Upper lobe of left lung (tissue), 6 donors: ENCODE results near the gene RAB3GAP1. TPM values are rescaled to one million over a fixed set of nuclear protein-coding genes. Genes with fewer than 3 reads are reported as not detected.

Experiments used
- ATAC-seq, 2 donors: fragments of 200-7000 bp; cut with Tn5 transposase; one replicate each; pipeline ENCODE4 v1.9.1; 2022; ENCODE audit warnings: mild to moderate bottlenecking in 2 of 2, moderate library complexity in 2 of 2; ENCODE audit not compliant: low FRiP score in 2 of 2
- DNase-seq, 2 donors: peaks; one replicate each; pipeline ENCODE4 v3.0.0-alpha.2; 2019 to 2020
- H3K27ac ChIP-seq, 4 donors: fragments of 200-600 bp; sonication (generic); one replicate each; pipeline ENCODE4 v1.5.1; 2016 to 2019
- H3K27me3 ChIP-seq, 4 donors: fragments of 200-600 bp; sonication (generic); one replicate each; pipeline ENCODE4 v1.5.1; 2017 to 2019
- H3K36me3 ChIP-seq, 4 donors: fragments of 200-600 bp; sonication (generic); one replicate each; pipeline ENCODE4 v1.5.1; 2016 to 2019
- H3K4me1 ChIP-seq, 4 donors: fragments of 200-600 bp; sonication (generic); one replicate each; pipeline ENCODE4 v1.5.1; 2018 to 2019
- H3K4me3 ChIP-seq, 4 donors: fragments of 200-600 bp; sonication (generic); one replicate each; pipeline ENCODE4 v1.5.1; 2017 to 2019; ENCODE audit warnings: mild to moderate bottlenecking in 2 of 4, moderate library complexity in 1 of 4
- H3K9me3 ChIP-seq, 4 donors: fragments of 200-600 bp; sonication (generic); one replicate each; pipeline ENCODE4 v1.5.1; 2018 to 2019
- CTCF ChIP-seq, 6 experiments: fragments of 450-650 bp in 4 of 6; fragments of 200-600 bp in 2 of 6; sonication (generic) in 2 of 6; IDR thresholded peaks; one replicate each; pipeline ENCODE4 v1.5.1; 2016 to 2019; ENCODE audit warnings: antibody characterized with exemption in 6 of 6
- EP300 ChIP-seq, 4 donors: sonication (generic); formaldehyde crosslinking; IDR thresholded peaks; one replicate each; pipeline ENCODE4 v1.5.1; 2017; ENCODE audit warnings: antibody characterized with exemption in 4 of 4, control low read depth in 2 of 4
- POLR2A ChIP-seq, 4 donors: fragments of 450-650 bp; IDR thresholded peaks; one replicate each; pipeline ENCODE4 v1.5.1; 2016 to 2017; ENCODE audit warnings: antibody characterized with exemption in 4 of 4, mild to moderate bottlenecking in 2 of 4
- POLR2AphosphoS5 ChIP-seq, 2 donors: sonication (generic); formaldehyde crosslinking; IDR thresholded peaks; one replicate each; pipeline ENCODE4 v1.5.1; 2017; ENCODE audit warnings: antibody characterized with exemption in 2 of 2
- WGBS, 2 donors: methylation state at CpG; one replicate each; pipeline ENCODE4 v1.1.5; 2017 to 2018; 5-methylcytosine and 5-hydroxymethylcytosine counted together
- total RNA-seq, 6 donors: library from RNA; depleted of rRNA in 4 of 6; stranded (reverse); fragments of >200 nt in 4 of 6; gene quantifications; one replicate each; pipeline versions ENCODE4 v1.1.0 to v1.2.1, GENCODE V29; 2016 to 2021
- donor health status: DM: no; HTN: no; CAD: no; lungs with moderate emphysema.
- donor health status: DM: no; HTN: yes; CAD: no; lungs with severe emphysema.

RAB3GAP1 gene
- total RNA-seq, 6 donors from 2014 or later = 30.9 to 51.0 (median 36.0) TPM

GRCh38 chr2:135130751-135131150 is 78.7 kb downstream of the RAB3GAP1 start:
- ATAC-seq (no peak), DNase-seq (no peak)
- Histone ChIP-seq H3K36me3 (peaks cover 4 to 89% (median 47%) of the 10 kb centered on the region in 4 donors), H3K4me3 (no peak overlapping the region), H3K27ac (no peak overlapping the region), H3K9me3 (no peaks in the 10 kb centered on the region), H3K27me3 (no peaks in the 10 kb centered on the region), H3K4me1 (no peaks in the 10 kb centered on the region)
- 92 to 95% methylated on average over 2 of the region's 2 CpGs for WGBS, 2 donors
- TF ChIP-seq CTCF (IDR thresholded peaks at IDR 0.05) = no peak

GRCh38 chr2:135132314-135132713 is 80.2 kb downstream of the RAB3GAP1 start:
- Histone ChIP-seq H3K36me3 (peaks cover 8 to 90% (median 45%) of the 10 kb centered on the region in 4 donors), H3K4me1 (no peaks in the 10 kb centered on the region), H3K9me3 (no peaks in the 10 kb centered on the region), H3K4me3 (no peak overlapping the region), H3K27me3 (no peaks in the 10 kb centered on the region), H3K27ac (no peak overlapping the region)
- no peak for TF ChIP-seq EP300 (IDR thresholded peaks at IDR 0.05)
- no peak for TF ChIP-seq POLR2A (IDR thresholded peaks at IDR 0.05)
- no peak for TF ChIP-seq CTCF (IDR thresholded peaks at IDR 0.05)
- TF ChIP-seq POLR2AphosphoS5 (IDR thresholded peaks at IDR 0.05) = no peak
- ATAC-seq = no peak
- no peak for DNase-seq
- 91 to 93% methylated on average over 1 of the region's 1 CpG for WGBS, 2 donors

- H3K27ac ChIP-seq = no peak overlapping the region
- TF ChIP-seq POLR2AphosphoS5 (IDR thresholded peaks at IDR 0.05) (no peak), EP300 (IDR thresholded peaks at IDR 0.05) (no peak), CTCF (IDR thresholded peaks at IDR 0.05) (no peak), POLR2A (IDR thresholded peaks at IDR 0.05) (no peak)
- H3K27me3 ChIP-seq = no peaks in the 10 kb centered on the region
- DNase-seq (no peak), ATAC-seq (no peak)
- H3K36me3 ChIP-seq = peaks cover 5 to 72% (median 30%) of the 10 kb centered on the region in 4 donors
- H3K4me3 ChIP-seq = no peak overlapping the region
- H3K4me1 ChIP-seq = no peaks in the 10 kb centered on the region
- peaks cover 0 to 16% (median 2%) of the 10 kb centered on the region in 4 donors for H3K9me3 ChIP-seq
Measured at GRCh38 chr2:135140606-135141005, 88.5 kb downstream of the RAB3GAP1 start.

- no peak for TF ChIP-seq CTCF (IDR thresholded peaks at IDR 0.05)
- TF ChIP-seq POLR2A (IDR thresholded peaks at IDR 0.05) = no peak
- no peak for TF ChIP-seq POLR2AphosphoS5 (IDR thresholded peaks at IDR 0.05)
- no peak for TF ChIP-seq EP300 (IDR thresholded peaks at IDR 0.05)
- WGBS, 2 donors = 95 to 100% methylated on average over 1 of the region's 1 CpG
- no peak overlapping the region for H3K4me3 ChIP-seq
- H3K36me3 ChIP-seq = peaks cover 0 to 59% (median 18%) of the 10 kb centered on the region in 4 donors
- peaks cover 0 to 16% (median 2%) of the 10 kb centered on the region in 4 donors for H3K9me3 ChIP-seq
- ATAC-seq (no peak), DNase-seq (no peak)
- H3K27me3 ChIP-seq = no peaks in the 10 kb centered on the region
- H3K4me1 ChIP-seq = no peaks in the 10 kb centered on the region
- H3K27ac ChIP-seq = no peak overlapping the region
Measured at GRCh38 chr2:135142323-135142722, 90.2 kb downstream of the RAB3GAP1 start.

GRCh38 chr2:135144343-135144742 is 92.3 kb downstream of the RAB3GAP1 start:
- ATAC-seq (no peak), DNase-seq (no peak)
- Histone ChIP-seq H3K9me3 (peaks cover 0 to 16% (median 2%) of the 10 kb centered on the region in 4 donors), H3K4me1 (no peaks in the 10 kb centered on the region), H3K36me3 (peaks cover 0 to 40% (median 11%) of the 10 kb centered on the region in 4 donors), H3K27ac (no peak overlapping the region), H3K27me3 (no peaks in the 10 kb centered on the region), H3K4me3 (no peak overlapping the region)
- WGBS, 2 donors = 98 to 100% methylated on average over 2 of the region's 2 CpGs
- TF ChIP-seq CTCF (IDR thresholded peaks at IDR 0.05) (no peak), EP300 (IDR thresholded peaks at IDR 0.05) (no peak), POLR2A (IDR thresholded peaks at IDR 0.05) (no peak), POLR2AphosphoS5 (IDR thresholded peaks at IDR 0.05) (no peak)
